ENCODE data around the gene TCF21.

DNA sequence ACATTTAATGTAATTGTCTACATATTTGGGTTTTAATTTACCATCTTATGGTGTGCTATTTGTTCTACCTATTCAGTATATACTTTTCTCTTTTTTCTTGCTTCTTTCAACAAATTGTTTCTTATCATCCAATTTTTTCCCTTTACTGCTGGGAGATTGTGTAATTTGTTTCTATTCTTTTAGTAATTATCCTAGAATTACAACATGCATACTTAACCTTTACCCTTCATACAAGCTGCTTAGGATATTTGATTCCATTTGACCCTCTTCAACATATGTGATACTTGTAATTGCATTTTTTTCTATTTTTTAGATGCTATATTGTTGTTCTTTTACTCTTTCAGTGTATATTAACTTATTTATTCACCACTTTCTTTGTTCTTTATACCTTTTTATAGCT is 49.0 kb downstream of the TCF21 start:
- TF ChIP-seq, protein P1, sequence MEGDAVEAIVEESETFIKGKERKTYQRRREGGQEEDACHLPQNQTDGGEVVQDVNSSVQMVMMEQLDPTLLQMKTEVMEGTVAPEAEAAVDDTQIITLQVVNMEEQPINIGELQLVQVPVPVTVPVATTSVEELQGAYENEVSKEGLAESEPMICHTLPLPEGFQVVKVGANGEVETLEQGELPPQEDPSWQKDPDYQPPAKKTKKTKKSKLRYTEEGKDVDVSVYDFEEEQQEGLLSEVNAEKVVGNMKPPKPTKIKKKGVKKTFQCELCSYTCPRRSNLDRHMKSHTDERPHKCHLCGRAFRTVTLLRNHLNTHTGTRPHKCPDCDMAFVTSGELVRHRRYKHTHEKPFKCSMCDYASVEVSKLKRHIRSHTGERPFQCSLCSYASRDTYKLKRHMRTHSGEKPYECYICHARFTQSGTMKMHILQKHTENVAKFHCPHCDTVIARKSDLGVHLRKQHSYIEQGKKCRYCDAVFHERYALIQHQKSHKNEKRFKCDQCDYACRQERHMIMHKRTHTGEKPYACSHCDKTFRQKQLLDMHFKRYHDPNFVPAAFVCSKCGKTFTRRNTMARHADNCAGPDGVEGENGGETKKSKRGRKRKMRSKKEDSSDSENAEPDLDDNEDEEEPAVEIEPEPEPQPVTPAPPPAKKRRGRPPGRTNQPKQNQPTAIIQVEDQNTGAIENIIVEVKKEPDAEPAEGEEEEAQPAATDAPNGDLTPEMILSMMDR (conservative IDR thresholded peaks at IDR 0.05), result no peak
- no peak for TF ChIP-seq EZH2 (IDR thresholded peaks at IDR 0.05; ENCODE audit: low read depth)
